H9 (cell line): ENCODE results near the gene ADAM20. TPM values are rescaled to one million over a fixed set of nuclear protein-coding genes. Genes with fewer than 3 reads are reported as not detected.
"Not testable (repeated sequence)": the region's sequence is repeated elsewhere in the genome, so short reads cannot be mapped to it uniquely, and the experiment has no call there.

Experiments used
- DNase-seq: peaks from one replicate; pipeline ENCODE4 v3.0.0-alpha.2; 2017
- H2AFZ ChIP-seq: one replicate; pipeline ENCODE4 v1.6.1; 2013; ENCODE audit warnings: mild to moderate bottlenecking, low read length, control low read depth, moderate library complexity
- H2AK5ac ChIP-seq: 2 replicates; pipeline ENCODE4 v1.6.1; 2013; ENCODE audit warnings: low read length, control low read depth, mixed read lengths; ENCODE audit not compliant: insufficient read length
- H2BK120ac ChIP-seq: one replicate; pipeline ENCODE4 v1.6.1; 2013; ENCODE audit warnings: low read depth, mild to moderate bottlenecking, low read length, control low read depth, inconsistent platforms; ENCODE audit not compliant: poor library complexity, severe bottlenecking
- H2BK12ac ChIP-seq: 2 replicates; pipeline ENCODE4 v1.6.1; 2013; ENCODE audit warnings: low read length, control low read depth, mixed read lengths, low read depth; ENCODE audit not compliant: insufficient read length
- H2BK15ac ChIP-seq: 2 replicates; pipeline ENCODE4 v1.6.1; 2013; ENCODE audit warnings: low read depth, low read length, control low read depth
- H2BK20ac ChIP-seq: one replicate; pipeline ENCODE4 v1.6.1; 2013; ENCODE audit warnings: low read depth, mild to moderate bottlenecking, low read length, control low read depth, inconsistent platforms; ENCODE audit not compliant: poor library complexity, severe bottlenecking
- H2BK5ac ChIP-seq: 2 replicates; pipeline ENCODE4 v1.6.1; 2013; ENCODE audit warnings: low read length, control low read depth, mixed read lengths; ENCODE audit not compliant: insufficient read length
- H3K14ac ChIP-seq: 2 replicates; pipeline ENCODE4 v1.6.1; 2013; ENCODE audit warnings: low read length, control low read depth; ENCODE audit not compliant: insufficient read depth
- H3K18ac ChIP-seq: 2 replicates; pipeline ENCODE4 v1.6.1; 2013; ENCODE audit warnings: low read depth, mild to moderate bottlenecking, mixed read lengths, low read length, control low read depth; ENCODE audit not compliant: insufficient read length
- H3K23ac ChIP-seq: 2 replicates; pipeline ENCODE4 v1.6.1; 2013; ENCODE audit warnings: low read length, control low read depth, mixed read lengths, low read depth; ENCODE audit not compliant: insufficient read length
- H3K23me2 ChIP-seq: 2 replicates; pipeline ENCODE4 v1.6.1; 2013; ENCODE audit warnings: low read depth, mild to moderate bottlenecking, mixed read lengths, low read length, control low read depth; ENCODE audit not compliant: insufficient read length, poor library complexity, severe bottlenecking
- H3K27ac ChIP-seq: 2 replicates; pipeline ENCODE4 v1.5.1; 2013; ENCODE audit warnings: low read length, control low read depth, mixed read lengths, low read depth; ENCODE audit not compliant: insufficient read length
- H3K27me3 ChIP-seq: 2 replicates; pipeline ENCODE4 v1.6.1; 2013; ENCODE audit warnings: low read length, control low read depth, inconsistent platforms; ENCODE audit not compliant: insufficient read depth
- H3K4ac ChIP-seq: 2 replicates; pipeline ENCODE4 v1.6.1; 2013; ENCODE audit warnings: low read depth, mild to moderate bottlenecking, control low read depth, inconsistent platforms, low read length, moderate library complexity
- H3K4me1 ChIP-seq: 2 replicates; pipeline ENCODE4 v1.6.1; 2013; ENCODE audit warnings: low read length, control low read depth, inconsistent platforms; ENCODE audit not compliant: insufficient read depth
- H3K4me2 ChIP-seq: 2 replicates; pipeline ENCODE4 v1.6.1; 2013; ENCODE audit warnings: low read length, control low read depth, mixed read lengths; ENCODE audit not compliant: insufficient read length, insufficient read depth
- H3K56ac ChIP-seq: 2 replicates; pipeline ENCODE4 v1.6.1; 2013; ENCODE audit warnings: low read depth, mild to moderate bottlenecking, mixed read lengths, low read length, control low read depth; ENCODE audit not compliant: insufficient read length
- H3K79me1 ChIP-seq: 2 replicates; pipeline ENCODE4 v1.6.1; 2013; ENCODE audit warnings: low read depth, mild to moderate bottlenecking, moderate library complexity, low read length, control low read depth, inconsistent platforms; ENCODE audit not compliant: insufficient read depth, poor library complexity, severe bottlenecking
- H3K79me2 ChIP-seq: 2 replicates; pipeline ENCODE4 v1.6.1; 2013; ENCODE audit warnings: low read length, control low read depth, inconsistent platforms; ENCODE audit not compliant: insufficient read depth
- H3K9ac ChIP-seq: 2 replicates; pipeline ENCODE4 v1.6.1; 2013; ENCODE audit warnings: low read length, control low read depth, mixed read lengths; ENCODE audit not compliant: insufficient read length; ENCODE audit errors: extremely low read depth
- H3K9me3 ChIP-seq: one replicate; pipeline ENCODE4 v1.6.1; 2013; ENCODE audit warnings: low read depth, low read length, inconsistent platforms; ENCODE audit not compliant: control insufficient read depth
- H3T11ph ChIP-seq: one replicate; pipeline ENCODE4 v1.6.1; 2013; ENCODE audit warnings: mild to moderate bottlenecking, low read length, control low read depth, inconsistent platforms
- H4K20me1 ChIP-seq: one replicate; pipeline ENCODE4 v1.6.1; 2013; ENCODE audit not compliant: control insufficient read depth, insufficient read length, insufficient read depth
- H4K5ac ChIP-seq: 2 replicates; pipeline ENCODE4 v1.6.1; 2013; ENCODE audit warnings: low read depth, mild to moderate bottlenecking, mixed read lengths, low read length, control low read depth; ENCODE audit not compliant: insufficient read length
- H4K8ac ChIP-seq: replicated peaks from 2 replicates; pipeline ENCODE4 v1.6.1; 2013; ENCODE audit warnings: low read length, control low read depth, mixed read lengths, low read depth; ENCODE audit not compliant: insufficient read length
- H4K91ac ChIP-seq: 2 replicates; pipeline ENCODE4 v1.6.1; 2013; ENCODE audit warnings: low read depth, mild to moderate bottlenecking, moderate library complexity, mixed read lengths, low read length, control low read depth; ENCODE audit not compliant: insufficient read length
- H3K27ac Mint-ChIP-seq, 3 experiments: 2 replicates in 2 of 3; 3 replicates in 1 of 3; pipeline ENCODE4 v1.8.0; 2020 to 2021; ENCODE audit warnings: mixed read lengths in 3 of 3, mild to moderate bottlenecking in 1 of 3, moderate library complexity in 1 of 3
- H3K27me3 Mint-ChIP-seq: 2 replicates; pipeline ENCODE4 v1.8.0; 2021; ENCODE audit warnings: low read depth, mild to moderate bottlenecking, moderate library complexity, mixed read lengths
- H3K36me3 Mint-ChIP-seq, 3 experiments: 2 replicates in 2 of 3; 3 replicates in 1 of 3; pipeline ENCODE4 v1.8.0; 2020 to 2021; ENCODE audit warnings: low read depth in 3 of 3, mixed read lengths in 3 of 3; ENCODE audit not compliant: insufficient read depth in 1 of 3
- H3K4me1 Mint-ChIP-seq, 2 experiments: 2 replicates each; pipeline ENCODE4 v1.8.0; 2020; ENCODE audit warnings: mixed read lengths in 2 of 2
- H3K4me3 Mint-ChIP-seq, 2 experiments: 2 replicates in 1 of 2; 3 replicates in 1 of 2; pipeline ENCODE4 v1.8.0; 2020 to 2021; ENCODE audit warnings: mild to moderate bottlenecking in 2 of 2, mixed read lengths in 2 of 2, moderate library complexity in 1 of 2
- H3K9me3 Mint-ChIP-seq, 2 experiments: 2 replicates in 1 of 2; 3 replicates in 1 of 2; pipeline ENCODE4 v1.8.0; 2020; ENCODE audit warnings: mild to moderate bottlenecking in 2 of 2, mixed read lengths in 2 of 2, moderate library complexity in 1 of 2
- WGBS: extraction: QIAGEN DNeasy Blood & Tissue Kit; methylation state at CpG from one replicate; pipeline ENCODE4 v1.1.7; 2013; ENCODE audit warnings: missing lambda C conversion rate, low lambda C conversion rate, mixed read lengths; ENCODE audit not compliant: insufficient read length; ENCODE audit errors: extremely low coverage; 5-methylcytosine and 5-hydroxymethylcytosine counted together
- total RNA-seq: library from RNA; stranded (reverse); gene quantifications from 2 replicates; pipeline ENCODE4 v1.2.1, GENCODE V29; 2021
- TF ChIP-seq, protein P1 (sequence below): fragments of 200-600 bp; sonication (generic); conservative IDR thresholded peaks from 3 replicates; pipeline ENCODE4 v1.8.0; 2021; ENCODE audit warnings: antibody characterized with exemption, mild to moderate bottlenecking

The ADAM20 gene
- total RNA-seq, 1 experiment from 2014 or later: 0.28 TPM

GRCh38 chr14:70489579-70490200, 45.1 kb downstream of the ADAM20 start:
- Mint-ChIP-seq H3K27ac (no peak overlapping the region), H3K27me3 (no peaks in the 10 kb centered on the region; the same call in 1 of the 2 replicates), H3K4me1 (no peaks in the 10 kb centered on the region), H3K36me3 (peaks cover 36 to 52% (median 50%) of the 10 kb centered on the region in 3 experiments), H3K9me3 (peaks cover 55 to 64% of the 10 kb centered on the region in 2 experiments), H3K4me3 (no peak overlapping the region)
- Histone ChIP-seq H3K14ac (no peak overlapping the region), H2AFZ (no peak overlapping the region), H3K79me2 (no peaks in the 10 kb centered on the region), H2BK20ac (no peak overlapping the region), H3K4me1 (no peaks in the 10 kb centered on the region), H3K27me3 (no peaks in the 10 kb centered on the region), H2BK5ac (no peak overlapping the region), H3K4ac (no peak overlapping the region), H4K5ac (no peak overlapping the region), H3K56ac (no peak overlapping the region), H2BK120ac (no peak overlapping the region), H4K91ac (no peak overlapping the region), H3K9ac (no peak overlapping the region), H4K8ac (no peak overlapping the region), H2BK15ac (no peak overlapping the region), H3K4me2 (no peak overlapping the region), H3K23me2 (no peaks in the 10 kb centered on the region), H3T11ph (no peak overlapping the region), H2AK5ac (no peak overlapping the region), H4K20me1 (no peaks in the 10 kb centered on the region), H3K27ac (no peak overlapping the region), H3K9me3 (peaks cover 31% of the 10 kb centered on the region), H2BK12ac (no peak overlapping the region), H3K23ac (no peak overlapping the region), H3K18ac (no peak overlapping the region), H3K79me1 (no peaks in the 10 kb centered on the region)
- TF ChIP-seq, protein P1, sequence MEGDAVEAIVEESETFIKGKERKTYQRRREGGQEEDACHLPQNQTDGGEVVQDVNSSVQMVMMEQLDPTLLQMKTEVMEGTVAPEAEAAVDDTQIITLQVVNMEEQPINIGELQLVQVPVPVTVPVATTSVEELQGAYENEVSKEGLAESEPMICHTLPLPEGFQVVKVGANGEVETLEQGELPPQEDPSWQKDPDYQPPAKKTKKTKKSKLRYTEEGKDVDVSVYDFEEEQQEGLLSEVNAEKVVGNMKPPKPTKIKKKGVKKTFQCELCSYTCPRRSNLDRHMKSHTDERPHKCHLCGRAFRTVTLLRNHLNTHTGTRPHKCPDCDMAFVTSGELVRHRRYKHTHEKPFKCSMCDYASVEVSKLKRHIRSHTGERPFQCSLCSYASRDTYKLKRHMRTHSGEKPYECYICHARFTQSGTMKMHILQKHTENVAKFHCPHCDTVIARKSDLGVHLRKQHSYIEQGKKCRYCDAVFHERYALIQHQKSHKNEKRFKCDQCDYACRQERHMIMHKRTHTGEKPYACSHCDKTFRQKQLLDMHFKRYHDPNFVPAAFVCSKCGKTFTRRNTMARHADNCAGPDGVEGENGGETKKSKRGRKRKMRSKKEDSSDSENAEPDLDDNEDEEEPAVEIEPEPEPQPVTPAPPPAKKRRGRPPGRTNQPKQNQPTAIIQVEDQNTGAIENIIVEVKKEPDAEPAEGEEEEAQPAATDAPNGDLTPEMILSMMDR: no peak
- WGBS: no CpG with 5 or more reads among the region's 3 CpGs
- no peak for DNase-seq

- H4K5ac ChIP-seq, H3K23me2 ChIP-seq, H2AFZ ChIP-seq, H2BK5ac ChIP-seq, H3K9ac ChIP-seq, H3K27ac ChIP-seq, H3K79me1 ChIP-seq, H3K14ac ChIP-seq, H3T11ph ChIP-seq, DNase-seq, H2BK15ac ChIP-seq, H3K27ac Mint-ChIP-seq, H4K91ac ChIP-seq, H2BK12ac ChIP-seq, H2AK5ac ChIP-seq, H3K4me2 ChIP-seq, H2BK20ac ChIP-seq, H2BK120ac ChIP-seq, H3K4me1 ChIP-seq, H3K23ac ChIP-seq, H4K8ac ChIP-seq, H3K27me3 ChIP-seq, H3K4me3 Mint-ChIP-seq, H3K18ac ChIP-seq, H3K79me2 ChIP-seq, H3K27me3 Mint-ChIP-seq, H3K56ac ChIP-seq, H4K20me1 ChIP-seq, H3K9me3 ChIP-seq, H3K4ac ChIP-seq: not testable (repeated sequence)
- WGBS: 100% methylated on average over 4 of the region's 57 CpGs
- Mint-ChIP-seq H3K36me3 (peaks cover 13 to 18% (median 16%) of the 10 kb centered on the region in 3 experiments), H3K9me3 (peaks cover 18 to 23% of the 10 kb centered on the region in 2 experiments), H3K4me1 (peaks cover 6 to 13% of the 10 kb centered on the region in 2 experiments)
Measured at GRCh38 chr14:70477356-70478105, 57.3 kb downstream of the ADAM20 start.
